Activated CD8-positive, alpha-beta T cell treated with anti-CD3 and anti-CD28 coated beads for 36 hours (primary cell): ENCODE data around the gene RPS10. TPM values are rescaled to one million over a fixed set of nuclear protein-coding genes. Genes with fewer than 3 reads are reported as not detected.

Source experiments
- ATAC-seq: fragments of 200-7000 bp; cut with Tn5 transposase; one replicate; pipeline ENCODE4 v1.10.0; 2021; ENCODE audit warnings: mild to moderate bottlenecking, moderate library complexity
- CTCF ChIA-PET: fragments of 350-600 bp; sonication (Branson Sonifier 250); formaldehyde crosslinking; loops from one replicate; lab custom pipeline; 2021; ENCODE audit warnings: antibody characterized with exemption; lab: Charles Lee
- POLR2A ChIA-PET: fragments of 350-600 bp; sonication (Branson Sonifier 250); formaldehyde crosslinking; loops from one replicate; lab custom pipeline; 2021; ENCODE audit warnings: antibody characterized with exemption; lab: Charles Lee
- DNase-seq: peaks from one replicate; pipeline ENCODE4 v3.0.0-alpha.2; 2020
- H3K27ac Mint-ChIP-seq: one replicate; pipeline ENCODE4 v1.8.0; 2021; ENCODE audit warnings: mild to moderate bottlenecking, mixed read lengths
- H3K27me3 Mint-ChIP-seq: one replicate; pipeline ENCODE4 v1.8.0; 2021; ENCODE audit warnings: mixed read lengths
- H3K36me3 Mint-ChIP-seq: one replicate; pipeline ENCODE4 v1.8.0; 2021; ENCODE audit warnings: low read depth, mixed read lengths
- H3K4me1 Mint-ChIP-seq: one replicate; pipeline ENCODE4 v1.8.0; 2021; ENCODE audit warnings: low read depth, mixed read lengths
- H3K4me3 Mint-ChIP-seq: one replicate; pipeline ENCODE4 v1.8.0; 2021; ENCODE audit warnings: mild to moderate bottlenecking, moderate library complexity, mixed read lengths
- H3K9me3 Mint-ChIP-seq: one replicate; pipeline ENCODE4 v1.8.0; 2021; ENCODE audit warnings: mixed read lengths
- CTCF ChIP-seq: fragments of 200-600 bp; IDR thresholded peaks from one replicate; pipeline ENCODE4 v1.8.0; 2022; ENCODE audit warnings: antibody characterized with exemption, mild to moderate bottlenecking
- intact Hi-C: fragments of 100-400 bp; cut with micrococcal nuclease; formaldehyde crosslinking; loops from one replicate; pipeline ENCODE4 v1.10.0; 2022
- total RNA-seq, 2 experiments: library from RNA; stranded (reverse); gene quantifications; one replicate each; pipeline ENCODE4 v1.2.3, GENCODE V29; 2021

RPS10 gene
- total RNA-seq, 2 experiments from 2014 or later, result 2,208 to 2,269 TPM

GRCh38 chr6:34418367-34418766 is 7.5 kb downstream of the RPS10 start:
- peaks cover 31% of the 10 kb centered on the region for H3K4me1 Mint-ChIP-seq

GRCh38 chr6:34416877-34417371 is 8.9 kb downstream of the RPS10 start:
- H3K27ac Mint-ChIP-seq, result no peak overlapping the region
- ATAC-seq, result no peak
- H3K4me3 Mint-ChIP-seq, result no peak overlapping the region
- no peaks in the 10 kb centered on the region for H3K9me3 Mint-ChIP-seq
- TF ChIP-seq CTCF, result no peak
- POLR2A ChIA-PET, result interaction anchor here (1.0 to 5.4 kb wide), 10 partner anchors 8 to 375 kb away, joined by 3 to 63 read pairs (median 4); partner anchors contain the start of genes BLTP3A, NUDT3 and RPS10
- intact Hi-C loops, result loop anchor here (10.0 kb wide), 1 partner anchor 252 kb away; no protein-coding TSS in a partner anchor
- peaks cover 61% of the 10 kb centered on the region for H3K36me3 Mint-ChIP-seq
- H3K27me3 Mint-ChIP-seq, result no peaks in the 10 kb centered on the region
- CTCF ChIA-PET, result interaction anchor here (0.6 to 3.7 kb wide), 7 partner anchors 13 to 533 kb away, joined by 3 to 61 read pairs (median 5); partner anchors contain the start of gene SMIM29
- peaks cover 25% of the 10 kb centered on the region for H3K4me1 Mint-ChIP-seq
- DNase-seq, result no peak

More at GRCh38 chr6:34418367-34418766, 7.5 kb downstream of the RPS10 start:
- ATAC-seq (no peak), DNase-seq (no peak)
- Mint-ChIP-seq H3K27me3 (no peaks in the 10 kb centered on the region), H3K9me3 (no peaks in the 10 kb centered on the region), H3K4me3 (no peak overlapping the region), H3K36me3 (peaks cover 71% of the 10 kb centered on the region), H3K27ac (peak overlapping the region; percentile 56)
- no peak for TF ChIP-seq CTCF
- POLR2A ChIA-PET, result interaction anchor here (1.1 to 5.4 kb wide), 4 partner anchors 7 to 169 kb away, joined by 4 to 63 read pairs (median 12); partner anchors contain the start of genes NUDT3 and RPS10
- intact Hi-C loops, result loop anchor here (10.0 kb wide), 1 partner anchor 254 kb away; no protein-coding TSS in a partner anchor
- CTCF ChIA-PET, result interaction anchor here (1.0 kb wide), 1 partner anchor 169 kb away, joined by 3 read pairs; the partner anchor contains the start of gene SMIM29

- peak overlapping the region; percentile 30 for H3K27ac Mint-ChIP-seq
- CTCF ChIA-PET, result interaction anchor here (0.6 to 3.7 kb wide), 27 partner anchors 9 to 724 kb away, joined by 3 to 61 read pairs (median 4); partner anchors contain the start of gene SMIM29
- no peaks in the 10 kb centered on the region for H3K9me3 Mint-ChIP-seq
- POLR2A ChIA-PET, result interaction anchor here (0.7 to 5.4 kb wide), 19 partner anchors 10 to 714 kb away, joined by 3 to 63 read pairs (median 3); partner anchors contain the start of genes BLTP3A, NUDT3 and RPS10
- intact Hi-C loops, result loop anchor here (10.0 kb wide), 1 partner anchor 250 kb away; no protein-coding TSS in a partner anchor
- peak; percentile 11 for TF ChIP-seq CTCF
- H3K4me1 Mint-ChIP-seq, result peaks cover 14% of the 10 kb centered on the region
- no peak overlapping the region for H3K4me3 Mint-ChIP-seq
- no peaks in the 10 kb centered on the region for H3K27me3 Mint-ChIP-seq
- H3K36me3 Mint-ChIP-seq, result peaks cover 55% of the 10 kb centered on the region
- DNase-seq (peak; percentile 53), ATAC-seq (peak; percentile 61)
These were observed 10.6 kb downstream of the RPS10 start for GRCh38 chr6:34414999-34415858.

- Mint-ChIP-seq H3K27ac (no peak overlapping the region), H3K4me3 (no peak overlapping the region), H3K36me3 (peaks cover 39% of the 10 kb centered on the region), H3K4me1 (peaks cover 5% of the 10 kb centered on the region), H3K9me3 (no peaks in the 10 kb centered on the region), H3K27me3 (no peaks in the 10 kb centered on the region)
- ATAC-seq, result no peak
- DNase-seq, result no peak
- intact Hi-C loops, result loop anchor here (10.0 kb wide), 1 partner anchor 248 kb away; no protein-coding TSS in a partner anchor
- ChIA-PET CTCF (interaction anchor here (1.4 kb wide), 1 partner anchor 249 kb away, joined by 5 read pairs; no protein-coding TSS in a partner anchor), POLR2A (interaction anchor here (1.2 to 5.4 kb wide), 2 partner anchors 9 to 13 kb away, joined by 3 to 63 read pairs; partner anchors contain the start of gene RPS10)
- TF ChIP-seq CTCF, result no peak
These were observed 13.1 kb downstream of the RPS10 start for GRCh38 chr6:34412643-34413214.
